Karpas-422 (cell line): ENCODE results near the gene HIPK2. TPM values are rescaled to one million over a fixed set of nuclear protein-coding genes. Genes with fewer than 3 reads are reported as not detected.
A peak's percentile ranks its signal among the peaks of the same experiment; 100 is the strongest.

ENCODE experiments used
- DNase-seq: peaks from one replicate; pipeline ENCODE4 v3.0.0-alpha.2; 2015
- H2AFZ ChIP-seq: fragments of 200-600 bp; sonication (generic); 2 replicates; pipeline ENCODE4 v1.6.1; 2014; ENCODE audit warnings: antibody characterized with exemption, low read length, mixed read lengths
- H3K27ac ChIP-seq: fragments of 200-600 bp; sonication (generic); 2 replicates; pipeline ENCODE4 v1.5.1; 2014; ENCODE audit warnings: mild to moderate bottlenecking, low read length, moderate library complexity
- H3K27me3 ChIP-seq: fragments of 200-600 bp; sonication (generic); 2 replicates; pipeline ENCODE4 v1.6.1; 2014; ENCODE audit warnings: low read length, mixed read lengths
- H3K36me3 ChIP-seq: fragments of 200-600 bp; sonication (generic); 2 replicates; pipeline ENCODE4 v1.6.1; 2014; ENCODE audit warnings: low read length, mixed read lengths; ENCODE audit not compliant: insufficient read depth
- H3K4me1 ChIP-seq: fragments of 200-600 bp; sonication (generic); 2 replicates; pipeline ENCODE4 v1.6.1; 2014; ENCODE audit warnings: mild to moderate bottlenecking, low read length, mixed read lengths
- H3K4me2 ChIP-seq: fragments of 200-600 bp; sonication (generic); 2 replicates; pipeline ENCODE4 v1.6.1; 2014; ENCODE audit warnings: low read length, low read depth, mild to moderate bottlenecking; ENCODE audit not compliant: poor library complexity, severe bottlenecking
- H3K4me3 ChIP-seq: fragments of 200-600 bp; sonication (generic); 2 replicates; pipeline ENCODE4 v1.5.1; 2014; ENCODE audit warnings: mild to moderate bottlenecking, antibody characterized with exemption, low read length, mixed read lengths
- H3K79me2 ChIP-seq: fragments of 200-600 bp; sonication (generic); 2 replicates; pipeline ENCODE4 v1.6.1; 2014; ENCODE audit warnings: mild to moderate bottlenecking, low read length, mixed read lengths
- H3K9ac ChIP-seq: fragments of 200-600 bp; sonication (generic); 2 replicates; pipeline ENCODE4 v1.6.0; 2014; ENCODE audit warnings: low read length
- H3K9me2 ChIP-seq: fragments of 200-600 bp; sonication (generic), shearing (Covaris generic); replicated peaks from 2 replicates; pipeline ENCODE4 v1.6.0; 2014; ENCODE audit warnings: mild to moderate bottlenecking, low read length, moderate library complexity; ENCODE audit not compliant: insufficient read depth
- H3K9me3 ChIP-seq: fragments of 300-700, 200-600 bp; sonication (generic); 2 replicates; pipeline ENCODE4 v1.6.1; 2014; ENCODE audit warnings: low read length, mixed read lengths
- H4K20me1 ChIP-seq: fragments of 200-600 bp; sonication (generic); 2 replicates; pipeline ENCODE4 v1.6.1; 2014; ENCODE audit warnings: mild to moderate bottlenecking, antibody characterized with exemption, low read length, low read depth; ENCODE audit not compliant: insufficient read depth
- total RNA-seq: library from RNA; depleted of rRNA; stranded (reverse); fragments of >200 nt; shearing (Covaris generic); gene quantifications from 2 replicates; pipeline ENCODE4 v1.2.3, GENCODE V29; 2014; ENCODE audit warnings: low replicate concordance

The HIPK2 gene
- total RNA-seq, 1 experiment from 2014 or later: not detected

DNA sequence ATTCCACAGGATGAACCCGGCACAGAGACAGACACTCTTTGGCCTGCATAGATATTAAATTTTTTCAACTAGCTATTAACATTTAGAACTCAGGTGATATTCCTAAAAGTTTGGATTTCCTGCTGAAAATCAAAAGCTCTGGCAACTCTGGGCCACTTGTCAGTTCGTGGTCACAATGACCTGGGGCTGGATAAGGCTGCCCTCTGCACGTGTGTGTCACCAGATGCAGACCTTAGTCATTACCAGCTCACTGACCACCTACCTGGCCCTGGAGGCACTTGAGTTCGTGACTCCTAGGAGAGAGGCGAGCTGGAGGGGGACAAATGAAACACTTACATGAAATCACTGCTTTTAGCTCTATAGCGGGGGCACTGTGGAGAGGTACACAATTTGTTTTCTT lies 126.5 kb downstream of the HIPK2 start:
- Histone ChIP-seq H3K79me2 (no peaks in the 10 kb centered on the region), H3K4me2 (no peak overlapping the region), H3K9ac (no peak overlapping the region), H2AFZ (no peak overlapping the region), H3K4me1 (no peaks in the 10 kb centered on the region), H4K20me1 (no peaks in the 10 kb centered on the region), H3K9me2 (no peaks in the 10 kb centered on the region), H3K9me3 (no peaks in the 10 kb centered on the region), H3K27me3 (no peaks in the 10 kb centered on the region), H3K4me3 (no peak overlapping the region), H3K36me3 (no peaks in the 10 kb centered on the region), H3K27ac (no peak overlapping the region)
- DNase-seq: no peak

DNA sequence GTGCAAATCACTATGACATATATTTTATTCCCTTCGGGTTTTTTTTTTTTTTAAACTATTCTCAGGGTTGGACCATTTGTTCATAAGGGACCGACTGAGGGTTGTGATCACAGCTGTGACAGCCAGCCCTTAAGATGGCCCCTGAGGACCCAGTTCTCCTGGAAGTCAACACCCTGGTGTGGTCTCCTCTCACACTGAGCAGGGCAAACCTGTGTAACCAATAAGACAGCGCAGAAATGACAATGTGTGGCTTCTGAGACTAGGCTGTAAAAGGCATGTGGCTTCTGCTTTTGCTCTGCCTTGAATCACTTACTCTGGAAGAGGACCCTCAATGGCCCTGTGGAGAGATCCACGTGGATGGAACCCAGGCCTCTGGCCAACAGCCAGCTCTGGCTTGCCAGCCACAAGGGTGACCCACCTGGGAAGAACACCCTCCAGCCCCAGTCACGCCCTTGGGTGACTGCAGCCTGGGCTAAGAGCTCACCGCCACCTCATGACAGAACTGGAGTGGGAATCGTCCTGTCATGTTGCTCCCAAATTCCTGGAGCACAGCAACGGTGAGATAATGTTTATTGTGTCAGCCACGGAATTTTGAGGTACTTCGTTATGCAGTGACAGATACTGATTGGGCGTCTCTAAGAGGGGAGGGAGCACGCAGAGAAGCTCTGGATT lies 127.2 kb downstream of the HIPK2 start:
- Histone ChIP-seq H3K9me2 (no peaks in the 10 kb centered on the region), H3K4me2 (no peak overlapping the region), H3K4me3 (no peak overlapping the region), H3K36me3 (no peaks in the 10 kb centered on the region), H3K27me3 (no peaks in the 10 kb centered on the region), H3K27ac (no peak overlapping the region), H3K9ac (no peak overlapping the region), H4K20me1 (no peaks in the 10 kb centered on the region), H3K4me1 (no peaks in the 10 kb centered on the region), H3K9me3 (no peaks in the 10 kb centered on the region), H2AFZ (no peak overlapping the region), H3K79me2 (no peaks in the 10 kb centered on the region)
- DNase-seq: no peak

DNA sequence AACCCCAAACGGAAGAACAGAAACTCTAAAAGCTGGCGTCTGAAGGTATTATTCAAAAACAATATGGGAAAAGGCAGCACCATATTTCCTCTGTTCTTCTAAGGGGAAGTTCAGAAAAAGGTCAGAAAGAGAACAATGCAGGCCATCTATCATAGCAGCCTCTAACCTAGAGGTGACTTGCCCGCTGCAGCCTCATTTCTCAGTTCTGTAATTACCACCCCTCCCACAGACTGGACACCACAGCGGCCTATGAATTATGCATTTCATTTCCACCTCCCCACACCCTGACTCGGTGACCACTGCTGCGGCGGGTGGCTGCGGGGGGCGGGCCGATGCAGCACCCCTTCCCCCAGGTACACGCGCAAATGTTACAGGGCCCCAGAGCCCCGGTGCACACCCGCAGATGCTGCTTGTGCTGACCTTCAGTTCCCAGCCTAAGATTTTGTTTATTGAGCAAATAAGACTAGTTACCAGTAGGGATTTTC lies 128.8 kb downstream of the HIPK2 start:
- Histone ChIP-seq H3K4me3 (no peak overlapping the region), H3K4me1 (no peaks in the 10 kb centered on the region), H3K79me2 (no peaks in the 10 kb centered on the region), H4K20me1 (no peaks in the 10 kb centered on the region), H3K9me2 (no peaks in the 10 kb centered on the region), H3K9me3 (no peaks in the 10 kb centered on the region), H3K4me2 (no peak overlapping the region), H3K27ac (no peak overlapping the region), H2AFZ (no peak overlapping the region), H3K36me3 (no peaks in the 10 kb centered on the region), H3K27me3 (no peaks in the 10 kb centered on the region), H3K9ac (no peak overlapping the region)
- no peak for DNase-seq

DNA sequence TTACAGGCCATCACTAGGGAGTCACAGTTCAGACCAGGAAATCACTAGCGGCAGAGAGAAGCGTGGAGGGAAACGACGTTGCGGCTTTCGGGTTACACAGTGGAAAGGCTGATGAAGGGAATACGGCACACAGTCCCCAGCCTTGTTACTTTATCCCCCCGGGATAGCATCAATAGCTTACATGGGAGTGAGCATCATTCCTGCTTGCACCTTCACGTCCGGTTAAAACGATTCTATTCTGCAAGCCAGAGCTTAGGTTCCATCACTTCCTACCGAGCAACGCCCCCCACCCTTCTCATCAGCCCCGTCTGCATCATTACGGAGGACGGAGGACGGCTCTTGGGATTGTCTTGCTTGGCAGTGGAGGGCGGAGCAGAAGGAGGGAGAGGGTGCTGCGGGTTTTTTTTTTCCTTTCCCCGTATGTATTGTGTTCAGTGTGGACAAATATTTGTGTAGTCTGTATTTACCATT lies 129.4 kb downstream of the HIPK2 start:
- Histone ChIP-seq H3K9me3 (no peaks in the 10 kb centered on the region), H3K79me2 (no peaks in the 10 kb centered on the region), H3K4me3 (no peak overlapping the region), H3K9me2 (no peaks in the 10 kb centered on the region), H3K4me1 (no peaks in the 10 kb centered on the region), H3K27me3 (no peaks in the 10 kb centered on the region), H3K4me2 (no peak overlapping the region), H3K27ac (no peak overlapping the region), H2AFZ (no peak overlapping the region), H3K9ac (no peak overlapping the region), H4K20me1 (no peaks in the 10 kb centered on the region), H3K36me3 (no peaks in the 10 kb centered on the region)
- no peak for DNase-seq

DNA sequence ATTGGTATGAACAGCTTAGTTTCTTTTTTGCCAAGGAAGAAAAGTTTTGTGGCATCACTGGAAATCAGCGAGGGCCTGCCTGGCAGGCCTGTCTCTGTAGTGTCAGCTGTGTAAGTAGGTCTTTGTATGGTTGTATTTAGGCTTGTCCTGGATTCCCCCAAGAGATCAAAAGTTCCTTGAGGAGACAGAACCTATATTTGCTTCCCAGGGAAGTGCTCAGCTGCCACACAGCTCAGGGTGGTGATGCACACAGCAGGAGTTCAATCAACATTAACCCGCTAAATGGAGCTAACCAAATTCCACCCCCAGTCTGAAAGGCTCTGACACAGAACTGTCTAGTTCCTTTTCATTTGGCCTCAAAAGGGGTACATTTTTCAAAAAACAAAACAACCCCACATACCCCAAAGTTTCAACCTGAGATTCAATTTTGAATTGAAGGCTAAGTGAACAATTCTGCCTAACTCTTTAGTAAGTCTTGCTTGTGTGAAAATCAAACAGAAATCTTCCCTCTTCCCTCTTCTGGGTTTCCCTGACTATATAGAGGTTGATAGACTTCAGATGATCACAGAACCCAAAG lies 129.9 kb downstream of the HIPK2 start:
- Histone ChIP-seq H3K9me2 (no peaks in the 10 kb centered on the region), H3K9me3 (no peaks in the 10 kb centered on the region), H3K4me2 (no peak overlapping the region), H3K27ac (no peak overlapping the region), H3K27me3 (no peaks in the 10 kb centered on the region), H3K36me3 (no peaks in the 10 kb centered on the region), H3K79me2 (no peaks in the 10 kb centered on the region), H2AFZ (no peak overlapping the region), H3K9ac (no peak overlapping the region), H3K4me1 (no peaks in the 10 kb centered on the region), H4K20me1 (no peaks in the 10 kb centered on the region), H3K4me3 (no peak overlapping the region)
- DNase-seq: no peak

DNA sequence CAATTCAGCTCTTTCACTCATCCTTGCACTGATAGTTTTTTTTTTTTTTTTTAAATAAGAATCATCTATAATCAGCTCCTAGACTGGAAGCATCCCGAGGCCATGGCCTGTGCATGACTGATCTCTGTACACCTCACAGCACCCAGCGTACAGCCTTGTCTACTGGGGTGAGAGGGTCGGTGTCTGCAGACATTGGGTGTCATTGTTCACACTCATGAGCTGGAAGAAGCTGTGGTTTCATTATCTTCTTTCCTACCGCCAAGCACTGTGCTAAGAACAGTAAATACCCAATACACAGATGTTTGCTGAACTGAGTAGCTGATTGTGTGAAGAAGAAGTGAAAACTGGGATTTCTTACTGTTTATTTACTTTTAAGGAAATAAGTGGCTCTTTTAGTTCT lies 130.7 kb downstream of the HIPK2 start:
- no peaks in the 10 kb centered on the region for H4K20me1 ChIP-seq
- no peak overlapping the region for H3K4me2 ChIP-seq
- H3K9me3 ChIP-seq: no peaks in the 10 kb centered on the region
- no peaks in the 10 kb centered on the region for H3K27me3 ChIP-seq
- H3K4me1 ChIP-seq: no peaks in the 10 kb centered on the region
- H3K36me3 ChIP-seq: no peaks in the 10 kb centered on the region
- H3K4me3 ChIP-seq: no peak overlapping the region
- no peaks in the 10 kb centered on the region for H3K79me2 ChIP-seq
- H3K9ac ChIP-seq: no peak overlapping the region
- no peak for DNase-seq
- H3K9me2 ChIP-seq: no peaks in the 10 kb centered on the region
- no peak overlapping the region for H3K27ac ChIP-seq
- no peak overlapping the region for H2AFZ ChIP-seq

DNA sequence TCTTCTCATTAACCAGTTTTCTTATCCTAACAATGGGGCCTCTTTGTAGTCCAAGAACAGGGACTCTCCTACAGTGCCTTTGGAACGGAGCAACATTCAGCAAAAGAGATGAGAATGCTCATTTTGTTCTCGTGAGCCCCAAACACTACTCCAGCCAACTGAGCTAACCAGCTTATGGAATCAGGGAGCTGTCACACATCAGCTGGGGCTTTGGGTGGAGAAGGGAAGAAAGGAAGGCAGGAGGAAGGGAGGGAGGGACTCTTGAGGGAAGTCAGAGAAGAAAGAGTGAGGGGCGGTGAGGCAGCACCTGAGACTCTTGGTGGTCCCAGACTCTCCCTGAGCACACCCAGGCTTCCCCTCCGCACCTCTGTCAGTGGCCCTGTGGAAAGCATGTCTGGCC lies 131.2 kb downstream of the HIPK2 start:
- Histone ChIP-seq H3K79me2 (no peaks in the 10 kb centered on the region), H3K9me3 (no peaks in the 10 kb centered on the region), H2AFZ (no peak overlapping the region), H3K9ac (no peak overlapping the region), H3K4me3 (no peak overlapping the region), H3K27ac (no peak overlapping the region), H4K20me1 (no peaks in the 10 kb centered on the region), H3K4me2 (no peak overlapping the region), H3K36me3 (no peaks in the 10 kb centered on the region), H3K9me2 (no peaks in the 10 kb centered on the region), H3K27me3 (no peaks in the 10 kb centered on the region), H3K4me1 (no peaks in the 10 kb centered on the region)
- DNase-seq: no peak

DNA sequence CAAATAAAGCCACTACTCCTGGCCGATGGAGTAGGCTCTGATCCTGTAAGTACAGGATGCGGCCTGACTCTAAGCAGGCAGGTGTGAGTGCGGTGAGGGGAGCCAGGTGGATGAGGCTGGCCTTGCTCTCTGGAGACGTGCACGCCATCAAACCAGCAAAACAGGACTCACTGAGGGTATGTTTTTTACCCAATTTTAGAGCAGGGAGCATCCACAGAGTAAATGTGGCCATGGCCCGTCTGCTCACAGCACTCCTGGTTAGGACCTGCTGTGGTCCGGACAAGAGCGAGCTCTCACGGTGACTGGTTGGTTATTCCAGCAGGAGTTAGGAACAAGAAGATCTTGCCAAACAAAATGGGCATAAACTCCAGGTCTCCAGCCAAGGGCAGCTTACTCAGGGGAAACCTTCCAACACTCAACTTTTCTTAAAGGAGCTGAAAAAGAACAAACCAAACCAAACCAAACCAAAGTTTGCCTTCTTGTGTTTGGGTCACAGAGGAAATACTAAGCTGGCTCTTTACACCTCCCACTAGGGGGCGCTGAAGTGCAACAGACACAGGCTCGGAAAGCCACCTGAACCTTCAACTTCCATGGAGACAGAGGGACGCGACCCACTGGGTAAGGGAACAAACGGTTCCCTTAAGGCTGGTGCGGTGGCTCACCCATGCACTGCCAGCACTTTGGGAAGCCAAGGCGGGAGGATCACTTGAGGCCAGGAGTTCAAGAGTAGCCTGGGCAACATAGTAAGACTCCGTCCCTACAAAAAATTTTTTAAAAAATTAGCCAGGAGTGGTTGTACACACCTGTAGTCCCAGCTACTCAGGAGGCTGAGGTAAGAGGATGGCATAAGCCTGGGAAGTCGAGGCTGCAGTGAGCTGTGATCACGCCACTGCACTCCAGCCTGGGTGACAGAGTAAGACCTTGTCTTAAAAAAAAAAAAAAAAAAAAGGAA lies 131.9 kb downstream of the HIPK2 start:
- Histone ChIP-seq H3K27me3 (no peaks in the 10 kb centered on the region), H3K9me2 (no peaks in the 10 kb centered on the region), H3K9ac (no peak overlapping the region), H3K4me3 (no peak overlapping the region), H3K9me3 (no peaks in the 10 kb centered on the region), H3K4me1 (no peaks in the 10 kb centered on the region), H3K79me2 (no peaks in the 10 kb centered on the region), H3K4me2 (no peak overlapping the region), H3K27ac (no peak overlapping the region), H2AFZ (no peak overlapping the region), H4K20me1 (no peaks in the 10 kb centered on the region), H3K36me3 (no peaks in the 10 kb centered on the region)
- peak; percentile 86 for DNase-seq
